ENCODE results near the gene PSTPIP2. TPM values are rescaled to one million over a fixed set of nuclear protein-coding genes. Genes with fewer than 3 reads are reported as not detected.

PSTPIP2 gene
- 10 to 100 TPM in 1 of 2 donors, 1 to 10 TPM in 1; 7.0 to 21.1 TPM for total RNA-seq

GRCh38 chr18:46071653-46072375 lies at the start of gene PSTPIP2:
TSS of gene PSTPIP2 (minus strand) at chr18:46072260. CDS start at chr18:46072188, 72 bp downstream.
- Histone ChIP-seq H3K27ac (peak within 1 kb of the TSS; percentile 30 to 78), H3K36me3 (no peaks in the 10 kb centered on the region), H3K4me1 (replicated peaks) (no peaks in the 10 kb centered on the region), H3K4me3 (peak within 1 kb of the TSS; percentile 73 to 96), H3K27me3 (replicated peaks; ENCODE audit: insufficient read depth) (no peaks in the 10 kb centered on the region), H3K9me3 (no peaks in the 10 kb centered on the region)
- peak; percentile 64 for DNase-seq (ENCODE audit: low spot score)
- no peak for TF ChIP-seq CTCF (IDR thresholded peaks at IDR 0.05)
- TF ChIP-seq POLR2AphosphoS5 (IDR thresholded peaks at IDR 0.05), result peak; percentile 27
- TF ChIP-seq POLR2A (IDR thresholded peaks at IDR 0.05), result peak; percentile 71
- 0% methylated on average over 15 of the region's 75 CpGs for WGBS
- intact Hi-C loops (cut with DNase I), result loop anchor here (10.0 kb wide), 4 partner anchors 97 to 447 kb away; no protein-coding TSS in a partner anchor

GRCh38 chr18:46113751-46114150 lies 41.7 kb upstream of the PSTPIP2 start:
- Histone ChIP-seq H3K36me3 (no peaks in the 10 kb centered on the region), H3K9me3 (no peaks in the 10 kb centered on the region), H3K4me1 (replicated peaks) (no peaks in the 10 kb centered on the region), H3K27ac (no peak overlapping the region), H3K27me3 (replicated peaks; ENCODE audit: insufficient read depth) (no peaks in the 10 kb centered on the region), H3K4me3 (no peak overlapping the region)
- no peak for TF ChIP-seq POLR2AphosphoS5 (IDR thresholded peaks at IDR 0.05)
- no peak for TF ChIP-seq CTCF (IDR thresholded peaks at IDR 0.05)
- no peak for TF ChIP-seq POLR2A (IDR thresholded peaks at IDR 0.05)
- intact Hi-C loops (cut with DNase I), result no loop called here
- WGBS, result 90% methylated on average over 1 of the region's 1 CpG
- DNase-seq (ENCODE audit: low spot score), result no peak

GRCh38 chr18:46110406-46110805 lies 38.3 kb upstream of the PSTPIP2 start:
- TF ChIP-seq POLR2A (IDR thresholded peaks at IDR 0.05), result no peak
- Histone ChIP-seq H3K36me3 (no peaks in the 10 kb centered on the region), H3K27ac (no peak overlapping the region), H3K4me1 (replicated peaks) (no peaks in the 10 kb centered on the region), H3K4me3 (no peak overlapping the region), H3K27me3 (replicated peaks; ENCODE audit: insufficient read depth) (no peaks in the 10 kb centered on the region), H3K9me3 (no peaks in the 10 kb centered on the region)
- WGBS, result 97% methylated on average over 3 of the region's 3 CpGs
- intact Hi-C loops (cut with DNase I), result no loop called here
- no peak for DNase-seq (ENCODE audit: low spot score)

- TF ChIP-seq CTCF (IDR thresholded peaks at IDR 0.05) (no peak), POLR2AphosphoS5 (IDR thresholded peaks at IDR 0.05) (no peak), POLR2A (IDR thresholded peaks at IDR 0.05) (no peak)
- no peaks in the 10 kb centered on the region for H3K4me1 ChIP-seq (replicated peaks)
- no peaks in the 10 kb centered on the region for H3K36me3 ChIP-seq
- H3K9me3 ChIP-seq, result no peaks in the 10 kb centered on the region
- H3K27ac ChIP-seq, result no peak overlapping the region
- intact Hi-C loops (cut with DNase I), result no loop called here
- DNase-seq (ENCODE audit: low spot score), result no peak
- H3K4me3 ChIP-seq, result no peak overlapping the region
- WGBS, result 88% methylated on average over 5 of the region's 5 CpGs
- H3K27me3 ChIP-seq (replicated peaks; ENCODE audit: insufficient read depth), result no peaks in the 10 kb centered on the region
Measured at GRCh38 chr18:46109386-46109785, 37.3 kb upstream of the PSTPIP2 start.

GRCh38 chr18:46104128-46104911 lies 32.3 kb upstream of the PSTPIP2 start, which contains the start of gene HAUS1:
TSS of gene HAUS1 (plus strand) at chr18:46104385. CDS start at chr18:46104412, 27 bp downstream.
- Histone ChIP-seq H3K36me3 (no peaks in the 10 kb centered on the region), H3K4me3 (peak within 1 kb of the TSS; percentile 76 to 94), H3K27me3 (replicated peaks; ENCODE audit: insufficient read depth) (no peaks in the 10 kb centered on the region), H3K9me3 (no peaks in the 10 kb centered on the region), H3K4me1 (replicated peaks) (no peaks in the 10 kb centered on the region), H3K27ac (peak within 1 kb of the TSS; percentile 82 to 84)
- intact Hi-C loops (cut with DNase I), result no loop called here
- peak; percentile 91 for DNase-seq (ENCODE audit: low spot score)
- TF ChIP-seq POLR2A (IDR thresholded peaks at IDR 0.05) (peak; percentile 70), POLR2AphosphoS5 (IDR thresholded peaks at IDR 0.05) (peak; percentile 87), CTCF (IDR thresholded peaks at IDR 0.05) (no peak)
- WGBS, result under 1% methylated on average over 56 of the region's 57 CpGs

Data from prostate gland (tissue), 2 donors.